ENCODE results near the gene MYLK4.

The MYLK4 gene

DNA sequence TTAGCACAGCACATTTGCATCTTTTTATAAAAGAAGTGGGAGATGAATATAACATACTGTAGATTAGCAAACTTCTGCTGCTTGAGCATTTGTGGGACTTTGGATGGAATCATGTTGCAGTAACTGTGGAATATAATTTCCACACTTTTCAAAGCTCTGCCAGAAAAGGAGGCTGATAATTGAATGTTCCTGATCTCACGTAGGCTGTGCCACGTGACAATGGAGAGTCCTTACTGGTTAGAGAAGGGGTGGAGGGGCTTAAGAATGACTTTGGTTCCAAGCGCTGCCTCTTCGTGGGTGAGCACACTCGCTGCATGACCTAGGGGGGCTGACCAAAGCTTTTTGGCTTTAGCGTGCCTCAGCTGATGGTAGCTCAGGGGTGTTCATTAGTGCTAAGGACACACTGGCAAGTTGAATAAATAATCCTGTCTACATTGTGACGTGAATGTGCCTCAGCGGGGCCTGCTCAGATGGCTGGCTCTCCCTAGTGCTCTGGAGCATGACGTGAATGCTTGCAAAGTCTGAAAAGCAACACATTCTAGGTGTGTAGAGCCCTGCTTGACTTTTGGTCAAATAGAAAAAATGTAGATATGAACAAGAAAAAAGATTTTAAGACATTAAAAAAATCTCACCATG, 29.5 kb upstream of the MYLK4 start:
- H3K4me3 ChIP-seq (ENCODE audit: low read depth, low read length), result no peak overlapping the region
- no peak for DNase-seq (ENCODE audit: low read depth)
- TF ChIP-seq, protein P1, sequence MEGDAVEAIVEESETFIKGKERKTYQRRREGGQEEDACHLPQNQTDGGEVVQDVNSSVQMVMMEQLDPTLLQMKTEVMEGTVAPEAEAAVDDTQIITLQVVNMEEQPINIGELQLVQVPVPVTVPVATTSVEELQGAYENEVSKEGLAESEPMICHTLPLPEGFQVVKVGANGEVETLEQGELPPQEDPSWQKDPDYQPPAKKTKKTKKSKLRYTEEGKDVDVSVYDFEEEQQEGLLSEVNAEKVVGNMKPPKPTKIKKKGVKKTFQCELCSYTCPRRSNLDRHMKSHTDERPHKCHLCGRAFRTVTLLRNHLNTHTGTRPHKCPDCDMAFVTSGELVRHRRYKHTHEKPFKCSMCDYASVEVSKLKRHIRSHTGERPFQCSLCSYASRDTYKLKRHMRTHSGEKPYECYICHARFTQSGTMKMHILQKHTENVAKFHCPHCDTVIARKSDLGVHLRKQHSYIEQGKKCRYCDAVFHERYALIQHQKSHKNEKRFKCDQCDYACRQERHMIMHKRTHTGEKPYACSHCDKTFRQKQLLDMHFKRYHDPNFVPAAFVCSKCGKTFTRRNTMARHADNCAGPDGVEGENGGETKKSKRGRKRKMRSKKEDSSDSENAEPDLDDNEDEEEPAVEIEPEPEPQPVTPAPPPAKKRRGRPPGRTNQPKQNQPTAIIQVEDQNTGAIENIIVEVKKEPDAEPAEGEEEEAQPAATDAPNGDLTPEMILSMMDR (IDR thresholded peaks at IDR 0.05; ENCODE audit: insufficient read depth, low read depth, low read length, missing control alignments), result no peak

DNA sequence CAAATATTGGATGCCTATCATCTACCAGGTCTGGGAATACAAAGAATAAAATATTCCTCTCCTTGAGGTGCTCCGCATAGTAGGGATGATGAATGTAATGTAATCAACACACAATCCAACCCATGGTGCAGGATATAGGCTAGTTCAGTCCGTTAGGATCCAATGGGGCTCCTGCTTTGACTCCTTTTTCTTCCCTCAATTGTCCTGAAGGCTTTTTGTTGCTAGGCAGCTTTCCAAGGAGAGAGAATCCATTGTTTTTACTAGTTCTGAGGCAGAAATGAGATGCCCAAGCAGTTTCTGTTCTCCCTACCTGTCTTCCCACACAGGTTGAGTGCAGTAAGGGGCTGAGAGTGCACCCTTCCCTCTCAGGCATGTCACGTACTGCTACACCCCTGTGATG, 26.5 kb upstream of the MYLK4 start:
- TF ChIP-seq, protein P1 (IDR thresholded peaks at IDR 0.05; ENCODE audit: insufficient read depth, low read depth, low read length, missing control alignments), result no peak
- DNase-seq (ENCODE audit: low read depth), result no peak
- H3K4me3 ChIP-seq (ENCODE audit: low read depth, low read length), result no peak overlapping the region

DNA sequence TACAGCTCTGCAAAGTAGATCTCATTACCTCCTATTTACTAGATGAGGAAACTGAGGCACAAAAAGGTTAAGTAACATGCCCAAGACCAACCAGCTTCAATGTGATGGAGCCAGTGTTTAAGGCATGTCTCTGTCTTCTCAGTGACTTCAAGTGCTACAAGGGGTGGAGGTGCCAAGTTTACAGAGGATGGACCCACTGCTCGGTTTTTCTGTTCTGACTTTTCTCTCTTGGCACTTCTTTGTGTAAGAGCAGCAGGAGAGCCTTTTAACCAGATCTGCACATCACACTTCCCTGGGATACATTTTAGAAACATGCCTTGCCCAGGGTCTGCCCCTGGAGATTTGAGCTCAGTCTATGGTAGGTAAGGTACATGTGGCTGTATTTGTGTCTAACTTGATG, 24.3 kb upstream of the MYLK4 start:
- H3K4me3 ChIP-seq (ENCODE audit: low read depth, low read length), result no peak overlapping the region
- no peak for DNase-seq (ENCODE audit: low read depth)
- TF ChIP-seq, protein P1 (IDR thresholded peaks at IDR 0.05; ENCODE audit: insufficient read depth, low read depth, low read length, missing control alignments), result no peak

DNA sequence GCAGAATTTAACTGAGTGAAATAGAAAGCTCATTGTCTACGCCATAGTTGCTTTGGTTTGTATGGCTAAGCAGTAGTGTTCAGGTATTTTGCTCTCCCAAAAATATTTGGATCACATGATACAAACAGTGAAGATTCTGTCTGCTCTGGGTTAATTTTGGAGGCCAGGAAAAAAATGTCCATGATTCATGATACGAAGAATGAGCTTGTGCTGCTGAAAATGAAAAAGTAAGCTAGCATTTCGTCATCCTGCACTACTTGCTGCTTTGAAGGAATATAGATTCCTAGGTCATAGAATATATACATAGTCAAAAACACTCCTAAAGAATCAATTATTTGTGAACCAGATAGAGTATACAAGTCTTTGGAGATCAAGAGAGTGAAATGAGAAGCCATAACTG, 22.7 kb upstream of the MYLK4 start:
- H3K4me3 ChIP-seq (ENCODE audit: low read depth, low read length), result no peak overlapping the region
- no peak for DNase-seq (ENCODE audit: low read depth)
- TF ChIP-seq, protein P1 (IDR thresholded peaks at IDR 0.05; ENCODE audit: insufficient read depth, low read depth, low read length, missing control alignments), result no peak

DNA sequence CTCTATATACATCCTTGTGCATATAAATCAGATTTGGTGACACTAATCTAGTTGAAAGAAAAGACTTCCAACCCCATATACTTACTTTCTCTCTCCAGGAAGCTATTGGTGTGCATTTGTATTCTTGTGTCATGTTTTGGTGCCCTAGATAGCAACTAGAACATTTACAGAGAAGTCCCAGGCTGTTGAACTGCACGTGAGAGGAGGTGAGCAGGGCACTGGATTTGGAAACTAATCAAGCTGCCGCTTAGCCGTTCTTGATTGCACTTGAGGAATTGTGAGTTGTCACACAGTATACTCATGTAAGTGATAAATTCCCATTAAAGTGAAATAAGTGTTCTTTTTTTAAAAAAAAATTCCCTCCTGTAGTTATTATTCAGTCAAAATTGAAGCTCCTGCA, 22.1 kb upstream of the MYLK4 start:
- H3K4me3 ChIP-seq (ENCODE audit: low read depth, low read length), result no peak overlapping the region
- no peak for DNase-seq (ENCODE audit: low read depth)
- TF ChIP-seq, protein P1 (IDR thresholded peaks at IDR 0.05; ENCODE audit: insufficient read depth, low read depth, low read length, missing control alignments), result no peak

DNA sequence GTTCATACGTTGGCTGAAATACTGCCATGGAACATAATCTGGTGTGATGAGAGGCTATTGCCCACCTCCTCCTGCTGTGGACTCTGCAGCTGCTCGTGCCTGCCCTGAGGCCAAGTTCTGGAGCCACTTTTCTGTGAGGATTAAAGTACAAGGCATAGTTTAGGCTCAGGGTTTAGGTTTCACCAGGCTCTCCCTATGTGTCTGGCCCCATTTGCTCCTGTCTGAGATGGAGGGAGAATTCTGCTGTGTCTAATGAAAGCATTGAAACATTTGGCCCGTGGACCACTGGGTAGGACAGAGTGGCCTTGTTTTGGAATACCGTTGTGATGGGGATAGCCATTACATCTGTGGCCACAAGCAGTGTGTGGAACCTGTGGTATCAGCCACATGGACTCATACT, 20.4 kb upstream of the MYLK4 start:
- TF ChIP-seq, protein P1 (IDR thresholded peaks at IDR 0.05; ENCODE audit: insufficient read depth, low read depth, low read length, missing control alignments), result no peak
- DNase-seq (ENCODE audit: low read depth), result no peak
- no peak overlapping the region for H3K4me3 ChIP-seq (ENCODE audit: low read depth, low read length)

DNA sequence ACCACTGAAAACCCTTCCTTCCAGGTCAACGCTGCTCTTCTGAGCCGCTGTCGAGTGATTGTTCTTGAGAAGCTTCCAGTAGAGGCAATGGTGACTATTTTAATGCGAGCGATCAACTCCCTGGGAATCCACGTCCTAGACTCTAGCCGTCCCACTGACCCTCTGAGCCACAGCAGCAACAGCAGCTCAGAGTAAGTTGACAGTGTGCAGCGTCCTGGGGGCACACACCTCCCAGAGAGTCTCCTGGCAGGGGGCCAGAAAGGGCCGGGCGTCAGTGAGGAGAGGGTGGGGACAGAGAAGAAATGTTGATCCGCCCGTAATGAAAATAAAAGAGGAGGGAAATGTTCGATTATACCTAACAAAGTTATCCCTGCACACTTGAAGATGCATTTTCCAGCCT, 19.4 kb upstream of the MYLK4 start:
- DNase-seq (ENCODE audit: low read depth), result no peak
- TF ChIP-seq, protein P1 (IDR thresholded peaks at IDR 0.05; ENCODE audit: insufficient read depth, low read depth, low read length, missing control alignments), result no peak
- no peak overlapping the region for H3K4me3 ChIP-seq (ENCODE audit: low read depth, low read length)
